Peyer's patch (tissue), 4 donors: ENCODE data around the gene CEP63. TPM values are rescaled to one million over a fixed set of nuclear protein-coding genes. Genes with fewer than 3 reads are reported as not detected.
A peak's percentile ranks its signal among the peaks of the same experiment; 100 is the strongest.

ENCODE experiments used
- DNase-seq, 3 donors: peaks; one replicate each; pipeline ENCODE4 v3.0.0-alpha.2; 2017 to 2019
- H3K27ac ChIP-seq, 4 donors: fragments of 200-600 bp; sonication (generic); one replicate each; pipeline ENCODE4 v1.5.1; 2016 to 2019
- H3K27me3 ChIP-seq, 2 donors: fragments of 200-600 bp; sonication (generic); one replicate each; pipeline ENCODE4 v1.5.1; 2019
- H3K36me3 ChIP-seq, 3 donors: fragments of 200-600 bp; sonication (generic); one replicate each; pipeline ENCODE4 v1.5.1; 2016 to 2019
- H3K4me1 ChIP-seq, 4 donors: fragments of 200-600 bp; sonication (generic); one replicate each; pipeline ENCODE4 v1.5.1; 2016 to 2019
- H3K4me3 ChIP-seq, 4 donors: fragments of 200-600 bp; sonication (generic); 1 replicate in 3 of 4; 2 replicates in 1 of 4; pipeline ENCODE4 v1.5.1; 2016 to 2019; ENCODE audit warnings: mild to moderate bottlenecking in 1 of 4
- H3K9me3 ChIP-seq, 4 donors: fragments of 200-600 bp; sonication (generic); one replicate each; pipeline ENCODE4 v1.5.1; 2016 to 2019; ENCODE audit warnings: mild to moderate bottlenecking in 1 of 4
- POLR2A ChIP-seq, 2 donors: fragments of 450-650 bp; IDR thresholded peaks; one replicate each; pipeline ENCODE4 v1.5.1; 2017; ENCODE audit warnings: antibody characterized with exemption in 2 of 2, mild to moderate bottlenecking in 2 of 2, moderate library complexity in 2 of 2
- total RNA-seq, 4 donors: library from RNA; depleted of rRNA; stranded (reverse); fragments of >200 nt; gene quantifications; one replicate each; pipeline ENCODE4 v1.1.0, GENCODE V29; 2016
- TF ChIP-seq, protein P1 (sequence below), 6 experiments: fragments of 450-650 bp in 4 of 6; fragments of 200-600 bp in 2 of 6; sonication (generic) in 1 of 6; IDR thresholded peaks; one replicate each; pipeline ENCODE4 v1.5.1; 2017 to 2019; ENCODE audit warnings: antibody characterized with exemption in 6 of 6, mild to moderate bottlenecking in 3 of 6, moderate library complexity in 1 of 6

CEP63 gene
- total RNA-seq, 4 donors from 2014 or later, result 13.3 to 67.7 (median 19.6) TPM

DNA sequence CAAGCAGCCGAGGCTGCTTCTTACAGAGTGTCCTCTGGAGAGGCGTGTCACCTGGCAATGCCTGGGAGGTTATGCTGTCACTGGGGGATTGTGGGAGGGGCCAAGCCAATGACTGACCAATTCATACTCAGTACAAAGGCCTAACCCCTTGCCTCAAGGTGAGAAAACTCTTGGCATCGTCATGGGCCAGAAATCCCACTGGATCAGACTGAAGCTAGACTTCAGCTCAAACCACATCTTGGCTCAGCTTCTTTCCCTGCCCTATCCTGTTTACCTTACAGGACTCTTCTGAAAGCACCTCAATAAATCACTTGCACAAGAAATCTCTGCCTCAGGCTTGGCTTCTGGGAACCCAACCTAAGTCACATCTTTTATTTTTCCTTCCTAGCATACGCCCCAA is 9.6 kb upstream of the CEP63 start:
- Histone ChIP-seq H3K36me3 (peaks cover 0 to 48% (median 0%) of the 10 kb centered on the region in 3 donors), H3K9me3 (no peaks in the 10 kb centered on the region), H3K4me3 (no peak overlapping the region), H3K4me1 (no peaks in the 10 kb centered on the region), H3K27ac (no peak overlapping the region), H3K27me3 (no peaks in the 10 kb centered on the region)
- no peak for DNase-seq
- TF ChIP-seq POLR2A (IDR thresholded peaks at IDR 0.05), result no peak
- TF ChIP-seq, protein P1, sequence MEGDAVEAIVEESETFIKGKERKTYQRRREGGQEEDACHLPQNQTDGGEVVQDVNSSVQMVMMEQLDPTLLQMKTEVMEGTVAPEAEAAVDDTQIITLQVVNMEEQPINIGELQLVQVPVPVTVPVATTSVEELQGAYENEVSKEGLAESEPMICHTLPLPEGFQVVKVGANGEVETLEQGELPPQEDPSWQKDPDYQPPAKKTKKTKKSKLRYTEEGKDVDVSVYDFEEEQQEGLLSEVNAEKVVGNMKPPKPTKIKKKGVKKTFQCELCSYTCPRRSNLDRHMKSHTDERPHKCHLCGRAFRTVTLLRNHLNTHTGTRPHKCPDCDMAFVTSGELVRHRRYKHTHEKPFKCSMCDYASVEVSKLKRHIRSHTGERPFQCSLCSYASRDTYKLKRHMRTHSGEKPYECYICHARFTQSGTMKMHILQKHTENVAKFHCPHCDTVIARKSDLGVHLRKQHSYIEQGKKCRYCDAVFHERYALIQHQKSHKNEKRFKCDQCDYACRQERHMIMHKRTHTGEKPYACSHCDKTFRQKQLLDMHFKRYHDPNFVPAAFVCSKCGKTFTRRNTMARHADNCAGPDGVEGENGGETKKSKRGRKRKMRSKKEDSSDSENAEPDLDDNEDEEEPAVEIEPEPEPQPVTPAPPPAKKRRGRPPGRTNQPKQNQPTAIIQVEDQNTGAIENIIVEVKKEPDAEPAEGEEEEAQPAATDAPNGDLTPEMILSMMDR (IDR thresholded peaks at IDR 0.05), result no peak

DNA sequence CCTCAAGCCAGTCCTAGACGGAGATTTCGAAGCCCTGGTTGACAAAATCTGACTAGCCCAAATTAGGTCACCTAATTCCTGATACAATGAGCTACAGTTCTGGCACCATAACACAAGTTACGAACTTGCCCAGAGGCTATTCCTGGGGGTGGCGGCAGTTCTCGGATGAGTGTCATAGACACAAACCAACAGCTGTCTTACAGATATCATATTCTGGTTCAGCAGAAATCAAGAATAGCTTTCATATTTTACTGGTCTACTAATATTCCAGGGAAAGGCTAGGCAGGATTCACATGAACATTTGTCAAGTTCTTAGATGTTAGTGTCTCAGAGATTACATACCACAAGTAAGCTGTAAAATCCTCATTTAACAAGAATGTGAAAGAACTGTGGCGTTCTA is 8.9 kb upstream of the CEP63 start:
- peak overlapping the region in 1 of 4 donors; percentile 7 for H3K27ac ChIP-seq
- H3K4me3 ChIP-seq, result no peak overlapping the region
- H3K27me3 ChIP-seq, result no peaks in the 10 kb centered on the region
- DNase-seq, result no peak
- peaks cover 0 to 54% (median 0%) of the 10 kb centered on the region in 3 donors for H3K36me3 ChIP-seq
- TF ChIP-seq, protein P1 (IDR thresholded peaks at IDR 0.05), result no peak
- TF ChIP-seq POLR2A (IDR thresholded peaks at IDR 0.05), result no peak
- H3K4me1 ChIP-seq, result no peaks in the 10 kb centered on the region
- no peaks in the 10 kb centered on the region for H3K9me3 ChIP-seq

DNA sequence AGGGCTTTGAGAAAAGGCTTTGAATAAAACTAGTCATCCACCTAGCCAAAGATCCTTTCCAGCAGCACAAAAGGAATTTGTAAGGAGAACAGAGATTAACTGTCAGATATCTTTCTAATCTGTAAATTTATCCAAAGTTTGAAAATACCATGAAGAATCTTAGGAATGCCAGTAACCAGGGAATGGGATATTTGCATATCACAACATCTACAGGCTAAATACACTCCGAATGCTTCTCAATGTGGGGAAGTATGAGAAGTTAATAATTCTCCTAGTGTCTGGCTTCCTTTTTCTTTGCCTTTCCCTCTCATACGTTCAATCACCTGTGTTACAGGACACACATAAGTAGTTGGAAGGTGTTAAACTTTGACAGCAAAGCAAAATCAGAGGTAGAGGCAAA is 7.9 kb upstream of the CEP63 start:
- Histone ChIP-seq H3K27me3 (no peaks in the 10 kb centered on the region), H3K4me3 (no peak overlapping the region), H3K27ac (no peak overlapping the region), H3K36me3 (peaks cover 0 to 56% (median 0%) of the 10 kb centered on the region in 3 donors), H3K4me1 (no peaks in the 10 kb centered on the region), H3K9me3 (no peaks in the 10 kb centered on the region)
- no peak for DNase-seq
- TF ChIP-seq, protein P1 (IDR thresholded peaks at IDR 0.05), result no peak
- no peak for TF ChIP-seq POLR2A (IDR thresholded peaks at IDR 0.05)

DNA sequence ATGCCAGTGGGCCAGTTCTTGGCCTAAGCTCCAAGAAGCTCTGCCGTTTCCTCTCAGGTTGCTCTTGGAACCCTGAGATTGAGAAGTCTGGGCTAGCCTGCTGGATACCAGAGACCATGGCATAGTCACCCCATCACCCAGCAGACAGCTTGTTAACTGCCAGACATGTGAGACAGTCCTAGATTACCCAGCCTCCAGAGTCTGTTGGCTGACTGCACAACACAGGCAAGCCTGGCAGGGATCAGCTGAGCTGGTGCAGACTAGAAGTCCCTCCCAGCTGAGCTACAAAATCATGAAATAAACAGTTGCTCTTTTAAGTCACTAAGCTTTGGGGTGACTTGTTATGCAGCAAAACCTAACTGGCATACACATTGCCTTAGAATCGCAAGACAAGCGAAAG is 5.3 kb upstream of the CEP63 start:
- Histone ChIP-seq H3K4me3 (no peak overlapping the region), H3K27me3 (no peaks in the 10 kb centered on the region), H3K4me1 (peaks cover 0 to 17% (median 4%) of the 10 kb centered on the region in 4 donors), H3K27ac (no peak overlapping the region), H3K9me3 (no peaks in the 10 kb centered on the region), H3K36me3 (peaks cover 0 to 56% (median 0%) of the 10 kb centered on the region in 3 donors)
- no peak for TF ChIP-seq POLR2A (IDR thresholded peaks at IDR 0.05)
- TF ChIP-seq, protein P1 (IDR thresholded peaks at IDR 0.05), result no peak
- no peak for DNase-seq

DNA sequence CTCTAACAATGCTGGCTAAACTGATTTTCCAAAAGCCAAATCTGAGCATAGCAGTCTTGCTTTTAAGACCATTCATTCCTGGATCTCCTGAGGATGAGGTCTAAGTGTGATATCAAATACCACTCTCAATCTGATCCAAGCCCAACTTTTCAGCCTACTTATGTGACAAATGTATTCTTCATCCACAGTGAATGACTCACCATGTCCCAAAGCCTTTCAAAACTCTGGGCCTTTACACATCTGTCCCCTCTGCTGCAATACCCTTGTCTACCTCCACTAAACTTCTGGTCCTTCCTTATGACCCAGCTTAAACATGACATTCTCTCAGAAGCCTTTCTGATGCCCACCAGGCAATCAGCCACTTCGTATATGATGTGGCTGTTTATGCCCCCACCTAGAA is 4.7 kb upstream of the CEP63 start:
- H3K36me3 ChIP-seq, result peaks cover 0 to 55% (median 0%) of the 10 kb centered on the region in 3 donors
- TF ChIP-seq, protein P1 (IDR thresholded peaks at IDR 0.05), result no peak
- TF ChIP-seq POLR2A (IDR thresholded peaks at IDR 0.05), result no peak
- H3K27ac ChIP-seq, result no peak overlapping the region
- no peak for DNase-seq
- H3K27me3 ChIP-seq, result no peaks in the 10 kb centered on the region
- H3K4me1 ChIP-seq, result peaks cover 0 to 17% (median 4%) of the 10 kb centered on the region in 4 donors
- no peak overlapping the region for H3K4me3 ChIP-seq
- no peaks in the 10 kb centered on the region for H3K9me3 ChIP-seq

DNA sequence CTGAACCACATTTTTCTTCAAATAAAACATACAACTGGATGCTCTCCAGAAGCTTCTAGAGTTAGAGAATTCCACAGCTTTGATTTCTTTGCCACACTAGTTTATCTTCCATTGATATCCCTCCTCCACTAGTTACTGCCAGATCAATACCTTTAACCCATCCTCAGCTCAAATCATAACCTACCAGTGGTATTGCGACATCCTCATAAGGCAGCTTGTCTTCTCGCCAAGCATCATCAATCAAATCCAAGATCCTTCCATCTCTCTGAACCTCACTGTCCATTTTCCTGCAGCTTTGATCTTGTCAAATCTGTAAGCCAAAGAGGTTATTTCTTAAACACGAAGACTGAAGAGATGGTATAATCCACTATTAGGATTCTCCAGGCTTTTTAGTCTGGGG is 3.2 kb upstream of the CEP63 start:
- no peaks in the 10 kb centered on the region for H3K27me3 ChIP-seq
- no peak for DNase-seq
- H3K9me3 ChIP-seq, result no peaks in the 10 kb centered on the region
- H3K4me1 ChIP-seq, result peaks cover 0 to 22% (median 4%) of the 10 kb centered on the region in 4 donors
- TF ChIP-seq POLR2A (IDR thresholded peaks at IDR 0.05), result no peak
- TF ChIP-seq, protein P1 (IDR thresholded peaks at IDR 0.05), result no peak
- H3K36me3 ChIP-seq, result peaks cover 0 to 41% (median 0%) of the 10 kb centered on the region in 3 donors
- no peak overlapping the region for H3K27ac ChIP-seq
- H3K4me3 ChIP-seq, result no peak overlapping the region
